ENCODE data around the gene INTS13.
"Not testable (repeated sequence)": the region's sequence is repeated elsewhere in the genome, so short reads cannot be mapped to it uniquely, and the experiment has no call there.

Gene INTS13

GRCh38 chr12:26937863-26938700, at the start of gene INTS13, which contains the start of gene FGFR1OP2:
TSS of gene INTS13 (minus strand) at chr12:26937981. CDS start at chr12:26936803, 1,178 bp downstream.
TSS of gene FGFR1OP2 (plus strand) at chr12:26938470. CDS start at chr12:26954159, 15,689 bp downstream.
- DNase-seq (ENCODE audit: low read depth) = peak; percentile 99

- no peak for DNase-seq (ENCODE audit: low read depth)
These were observed 45.1 kb upstream of the INTS13 start for GRCh38 chr12:26982866-26983265.

GRCh38 chr12:26979733-26980132, 42.0 kb upstream of the INTS13 start:
- no peak for DNase-seq (ENCODE audit: low read depth)

GRCh38 chr12:26978801-26979200, 41.0 kb upstream of the INTS13 start:
- DNase-seq (ENCODE audit: low read depth) = no peak

- DNase-seq (ENCODE audit: low read depth) = no peak
These were observed 38.9 kb upstream of the INTS13 start for GRCh38 chr12:26976687-26977086.

- DNase-seq (ENCODE audit: low read depth) = no peak
These were observed 34.2 kb upstream of the INTS13 start for GRCh38 chr12:26971963-26972362.

GRCh38 chr12:26970136-26970535, 32.4 kb upstream of the INTS13 start:
- DNase-seq (ENCODE audit: low read depth) = no peak

- no peak for DNase-seq (ENCODE audit: low read depth)
These were observed 29.1 kb upstream of the INTS13 start for GRCh38 chr12:26966842-26967241.

- no peak for DNase-seq (ENCODE audit: low read depth)
These were observed 25.6 kb upstream of the INTS13 start for GRCh38 chr12:26963413-26963812.

- no peak for DNase-seq (ENCODE audit: low read depth)
These were observed 24.0 kb upstream of the INTS13 start for GRCh38 chr12:26961803-26962202.

- not testable (repeated sequence) for DNase-seq (ENCODE audit: low read depth)
These were observed 23.6 kb upstream of the INTS13 start for GRCh38 chr12:26961391-26961790.

GRCh38 chr12:26954027-26954426, 16.2 kb upstream of the INTS13 start:
- DNase-seq (ENCODE audit: low read depth) = no peak

- no peak for DNase-seq (ENCODE audit: low read depth)
These were observed 15.7 kb upstream of the INTS13 start for GRCh38 chr12:26953447-26953846.

GRCh38 chr12:26948309-26948708, 10.5 kb upstream of the INTS13 start:
- DNase-seq (ENCODE audit: low read depth) = no peak

GRCh38 chr12:26941215-26941594, 3.4 kb upstream of the INTS13 start:
- DNase-seq (ENCODE audit: low read depth) = no peak

- DNase-seq (ENCODE audit: low read depth) = no peak
These were observed 2.9 kb upstream of the INTS13 start for GRCh38 chr12:26940516-26941214.

- DNase-seq (ENCODE audit: low read depth) = no peak
These were observed 2.2 kb upstream of the INTS13 start for GRCh38 chr12:26939953-26940352.

- no peak for DNase-seq (ENCODE audit: low read depth)
These were observed 1.5 kb upstream of the INTS13 start for GRCh38 chr12:26939192-26939832.

GRCh38 chr12:26938701-26939062, 901 bp upstream of the INTS13 start:
- DNase-seq (ENCODE audit: low read depth) = no peak

- no peak for DNase-seq (ENCODE audit: low read depth)
These were observed 328 bp downstream of the INTS13 start for GRCh38 chr12:26937443-26937862.

GRCh38 chr12:26936559-26937442, 980 bp downstream of the INTS13 start:
- peak; percentile 34 for DNase-seq (ENCODE audit: low read depth)

Data from EH (cell line).